Caco-2 (cell line): ENCODE results near the gene MED8. TPM values are rescaled to one million over a fixed set of nuclear protein-coding genes. Genes with fewer than 3 reads are reported as not detected.

ENCODE experiments used
- BruUV-seq: library from RNA; stranded (reverse); fragments of 400-500 nt; replicated peaks from 2 replicates; lab custom pipeline; 2021; lab: Mats Ljungman, UMichigan
- CTCF ChIA-PET: fragments of 300-600 bp; sonication (Branson Sonifier 250); formaldehyde crosslinking; loops from one replicate; lab custom pipeline; 2022; ENCODE audit warnings: antibody characterized with exemption; lab: Charles Lee
- POLR2A ChIA-PET: fragments of 300-600 bp; sonication (Branson Sonifier 250); formaldehyde crosslinking; loops from one replicate; lab custom pipeline; 2022; ENCODE audit warnings: antibody characterized with exemption; lab: Charles Lee
- DNase-seq, 2 experiments: peaks; one replicate each; pipeline versions ENCODE4 v3.0.0 to v3.0.0-alpha.2; 2020 to 2022
- H3K27me3 ChIP-seq: replicated peaks from 2 replicates; pipeline ENCODE4 v1.6.0; 2011; ENCODE audit warnings: low read length; ENCODE audit not compliant: control insufficient read depth, insufficient read depth
- H3K36me3 ChIP-seq: 2 replicates; pipeline ENCODE4 v1.5.1; 2011; ENCODE audit warnings: low read length; ENCODE audit not compliant: control insufficient read depth, insufficient read depth
- H3K4me1 ChIP-seq: fragments of 250-450 bp; sonication (Bioruptor Pico); 2 replicates; pipeline ENCODE4 v1.5.1; 2020; ENCODE audit warnings: mild to moderate bottlenecking
- H3K4me3 ChIP-seq: 2 replicates; pipeline ENCODE4 v1.5.1; 2011; ENCODE audit warnings: low read depth, mild to moderate bottlenecking, control low read depth, low read length
- H3K9me3 ChIP-seq: fragments of 250-450 bp; sonication (Bioruptor Pico); 2 replicates; pipeline ENCODE4 v1.5.1; 2020; ENCODE audit warnings: mild to moderate bottlenecking, moderate library complexity
- H3K27ac Mint-ChIP-seq: one replicate; pipeline ENCODE4 v1.8.0; 2022; ENCODE audit warnings: mixed read lengths; ENCODE audit not compliant: unreplicated experiment
- H3K27me3 Mint-ChIP-seq: one replicate; pipeline ENCODE4 v1.8.0; 2022; ENCODE audit warnings: mixed read lengths; ENCODE audit not compliant: insufficient read depth, unreplicated experiment
- H3K36me3 Mint-ChIP-seq: one replicate; pipeline ENCODE4 v1.8.0; 2022; ENCODE audit warnings: mild to moderate bottlenecking, mixed read lengths; ENCODE audit not compliant: insufficient read depth, unreplicated experiment
- H3K4me1 Mint-ChIP-seq: one replicate; pipeline ENCODE4 v1.8.0; 2022; ENCODE audit warnings: low read depth, mixed read lengths; ENCODE audit not compliant: unreplicated experiment
- H3K4me3 Mint-ChIP-seq: one replicate; pipeline ENCODE4 v1.8.0; 2022; ENCODE audit warnings: mild to moderate bottlenecking, moderate library complexity, mixed read lengths; ENCODE audit not compliant: unreplicated experiment
- H3K9me3 Mint-ChIP-seq: one replicate; pipeline ENCODE4 v1.8.0; 2022; ENCODE audit warnings: mixed read lengths; ENCODE audit not compliant: unreplicated experiment
- CTCF ChIP-seq, 2 experiments: fragments of 200-600 bp in 1 of 2; IDR thresholded peaks; 1 replicate in 1 of 2; 2 replicates in 1 of 2; pipeline versions ENCODE4 v1.5.1 to v1.8.0; 2011 to 2022; ENCODE audit warnings: antibody characterized with exemption in 1 of 2, control low read depth in 1 of 2, inconsistent platforms in 1 of 2, low read depth in 1 of 2, low read length in 1 of 2, mild to moderate bottlenecking in 1 of 2, moderate library complexity in 1 of 2; ENCODE audit not compliant: insufficient read depth in 1 of 2, severe bottlenecking in 1 of 2, unreplicated experiment in 1 of 2
- intact Hi-C: fragments of 100-400 bp; cut with micrococcal nuclease; formaldehyde crosslinking; loops from one replicate; pipeline ENCODE4 v1.10.0; 2022; ENCODE audit not compliant: unreplicated experiment
- total RNA-seq: library from RNA; stranded (reverse); gene quantifications from 2 replicates; pipeline ENCODE4 v1.2.3, GENCODE V29; 2022

MED8 gene
- total RNA-seq, 1 experiment from 2014 or later, result 35.8 TPM

GRCh38 chr1:43420874-43421273 is 31.3 kb upstream of the MED8 start:
- no peaks in the 10 kb centered on the region for H3K4me1 ChIP-seq
- H3K27me3 Mint-ChIP-seq, result no peaks in the 10 kb centered on the region
- H3K4me1 Mint-ChIP-seq, result no peaks in the 10 kb centered on the region
- no peak overlapping the region for H3K27ac Mint-ChIP-seq
- no peaks in the 10 kb centered on the region; the same call in 1 of the 2 replicates for H3K36me3 ChIP-seq
- no peak for DNase-seq
- H3K4me3 Mint-ChIP-seq, result no peak overlapping the region
- ChIA-PET POLR2A (no interaction called here), CTCF (no interaction called here)
- BruUV-seq, result no TSS peak
- no peak for TF ChIP-seq CTCF (IDR thresholded peaks at IDR 0.05; ENCODE audit: insufficient read depth in 1 of 2, low read depth in 1 of 2, low read length in 1 of 2, severe bottlenecking in 1 of 2, unreplicated experiment in 1 of 2)
- intact Hi-C loops, result no loop called here
- H3K27me3 ChIP-seq, result no peaks in the 10 kb centered on the region
- H3K9me3 Mint-ChIP-seq, result no peaks in the 10 kb centered on the region
- no peaks in the 10 kb centered on the region for H3K9me3 ChIP-seq
- H3K4me3 ChIP-seq, result no peak overlapping the region
- peaks cover 5% of the 10 kb centered on the region for H3K36me3 Mint-ChIP-seq

GRCh38 chr1:43419627-43420425 is 30.2 kb upstream of the MED8 start:
- no TSS peak for BruUV-seq
- no peak for DNase-seq
- H3K27me3 ChIP-seq, result no peaks in the 10 kb centered on the region
- Mint-ChIP-seq H3K27me3 (no peaks in the 10 kb centered on the region), H3K27ac (no peak overlapping the region), H3K36me3 (peaks cover 5% of the 10 kb centered on the region), H3K4me1 (no peaks in the 10 kb centered on the region), H3K9me3 (no peaks in the 10 kb centered on the region), H3K4me3 (no peak overlapping the region)
- ChIA-PET POLR2A (no interaction called here), CTCF (no interaction called here)
- no peaks in the 10 kb centered on the region for H3K4me1 ChIP-seq
- H3K36me3 ChIP-seq, result no peaks in the 10 kb centered on the region; the same call in 1 of the 2 replicates
- intact Hi-C loops, result no loop called here
- TF ChIP-seq CTCF (IDR thresholded peaks at IDR 0.05; ENCODE audit: insufficient read depth in 1 of 2, low read depth in 1 of 2, low read length in 1 of 2, severe bottlenecking in 1 of 2, unreplicated experiment in 1 of 2), result no peak
- H3K4me3 ChIP-seq, result no peak overlapping the region
- H3K9me3 ChIP-seq, result no peaks in the 10 kb centered on the region

- Mint-ChIP-seq H3K27me3 (no peaks in the 10 kb centered on the region), H3K4me3 (no peak overlapping the region), H3K4me1 (no peaks in the 10 kb centered on the region), H3K9me3 (no peaks in the 10 kb centered on the region), H3K36me3 (peaks cover 5% of the 10 kb centered on the region), H3K27ac (no peak overlapping the region)
- Histone ChIP-seq H3K27me3 (no peaks in the 10 kb centered on the region), H3K36me3 (no peaks in the 10 kb centered on the region; the same call in 1 of the 2 replicates), H3K9me3 (no peaks in the 10 kb centered on the region), H3K4me1 (no peaks in the 10 kb centered on the region), H3K4me3 (no peak overlapping the region)
- intact Hi-C loops, result no loop called here
- CTCF ChIA-PET, result no interaction called here
- no peak for DNase-seq
- no peak for TF ChIP-seq CTCF (IDR thresholded peaks at IDR 0.05; ENCODE audit: insufficient read depth in 1 of 2, low read depth in 1 of 2, low read length in 1 of 2, severe bottlenecking in 1 of 2, unreplicated experiment in 1 of 2)
- POLR2A ChIA-PET, result no interaction called here
- BruUV-seq, result no TSS peak
Observed at GRCh38 chr1:43418858-43419257, 29.3 kb upstream of the MED8 start.
